Measurements from ENCODE around the gene RNGTT.
"Not testable (repeated sequence)": the region's sequence is repeated elsewhere in the genome, so short reads cannot be mapped to it uniquely, and the experiment has no call there.

The RNGTT gene

DNA sequence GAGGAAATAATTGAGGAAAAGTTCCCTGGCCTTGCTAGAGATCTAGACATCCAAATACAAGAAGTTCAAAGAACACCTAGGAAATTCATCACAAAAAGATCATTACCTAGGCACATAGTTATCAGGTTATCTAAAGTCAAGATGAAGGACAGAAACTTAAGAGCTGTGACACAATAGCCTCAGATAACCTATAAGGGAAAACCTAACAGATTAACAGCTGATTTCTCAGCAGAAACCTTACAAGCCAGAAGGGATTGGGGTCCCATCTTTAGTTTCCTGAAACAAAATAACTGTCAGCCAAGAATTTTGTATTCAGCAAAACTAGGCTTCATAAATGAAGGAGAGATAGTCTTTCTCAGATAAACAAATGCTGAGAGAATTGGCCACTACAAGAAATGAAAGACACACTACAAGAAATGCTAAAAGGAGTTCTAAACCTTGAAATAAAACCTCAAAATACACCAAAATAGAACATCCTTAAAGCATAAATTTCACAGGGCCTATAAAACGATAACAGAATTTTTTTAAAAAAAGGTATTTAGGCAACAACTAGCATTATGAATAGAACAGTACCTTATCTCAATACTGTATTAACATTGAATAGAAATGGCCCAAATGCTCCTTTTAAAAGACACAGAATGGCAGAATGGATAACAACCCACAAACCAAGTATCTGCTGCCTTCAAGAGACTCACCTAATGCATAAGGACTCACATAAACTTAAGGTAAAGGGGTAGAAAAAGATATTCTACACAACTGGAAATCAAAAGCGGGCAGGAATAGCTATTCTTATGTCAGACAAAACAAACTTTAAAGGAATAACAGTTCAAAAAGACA lies 9.7 kb downstream of the RNGTT start:
- TF ChIP-seq, protein P1, sequence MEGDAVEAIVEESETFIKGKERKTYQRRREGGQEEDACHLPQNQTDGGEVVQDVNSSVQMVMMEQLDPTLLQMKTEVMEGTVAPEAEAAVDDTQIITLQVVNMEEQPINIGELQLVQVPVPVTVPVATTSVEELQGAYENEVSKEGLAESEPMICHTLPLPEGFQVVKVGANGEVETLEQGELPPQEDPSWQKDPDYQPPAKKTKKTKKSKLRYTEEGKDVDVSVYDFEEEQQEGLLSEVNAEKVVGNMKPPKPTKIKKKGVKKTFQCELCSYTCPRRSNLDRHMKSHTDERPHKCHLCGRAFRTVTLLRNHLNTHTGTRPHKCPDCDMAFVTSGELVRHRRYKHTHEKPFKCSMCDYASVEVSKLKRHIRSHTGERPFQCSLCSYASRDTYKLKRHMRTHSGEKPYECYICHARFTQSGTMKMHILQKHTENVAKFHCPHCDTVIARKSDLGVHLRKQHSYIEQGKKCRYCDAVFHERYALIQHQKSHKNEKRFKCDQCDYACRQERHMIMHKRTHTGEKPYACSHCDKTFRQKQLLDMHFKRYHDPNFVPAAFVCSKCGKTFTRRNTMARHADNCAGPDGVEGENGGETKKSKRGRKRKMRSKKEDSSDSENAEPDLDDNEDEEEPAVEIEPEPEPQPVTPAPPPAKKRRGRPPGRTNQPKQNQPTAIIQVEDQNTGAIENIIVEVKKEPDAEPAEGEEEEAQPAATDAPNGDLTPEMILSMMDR (conservative IDR thresholded peaks at IDR 0.05; ENCODE audit: low read depth) = no peak
- ChIA-PET POLR2A (ENCODE audit: low non-redundant PET) (no interaction called here), CTCF (no interaction called here)
- H3K27ac ChIP-seq = no peak overlapping the region
- no peak for DNase-seq (ENCODE audit: low spot score)

DNA sequence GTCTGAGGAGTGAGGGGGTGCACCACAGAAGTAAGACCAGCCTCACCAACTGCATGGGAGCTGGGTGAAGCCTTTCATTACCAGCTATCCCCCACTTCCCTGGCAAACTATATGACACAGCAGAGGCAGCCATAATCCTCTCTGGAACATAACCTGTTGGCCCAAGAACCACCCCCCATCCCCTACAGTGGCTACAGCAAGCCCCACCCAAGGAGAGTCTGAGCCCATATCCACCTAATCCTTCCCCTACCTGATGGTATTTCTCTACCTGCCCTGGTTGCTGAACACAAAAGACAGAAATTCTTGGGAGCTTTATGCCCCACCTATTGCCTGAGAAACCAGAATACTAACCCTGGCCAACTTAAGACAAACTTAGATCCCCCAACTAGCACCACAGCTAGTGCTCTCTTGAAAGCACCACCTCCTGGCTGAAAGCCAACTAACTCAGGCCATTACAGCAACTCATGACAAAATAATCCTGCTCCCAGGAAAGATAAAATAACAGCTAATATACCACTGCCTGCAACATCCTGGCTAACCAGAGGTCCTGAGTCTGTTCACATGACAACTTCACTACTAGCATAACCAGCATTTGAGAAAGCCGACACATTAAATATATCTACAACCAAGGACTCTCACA lies 11.2 kb downstream of the RNGTT start:
- POLR2A ChIA-PET (ENCODE audit: low non-redundant PET) = no interaction called here
- no peak for DNase-seq (ENCODE audit: low spot score)

DNA sequence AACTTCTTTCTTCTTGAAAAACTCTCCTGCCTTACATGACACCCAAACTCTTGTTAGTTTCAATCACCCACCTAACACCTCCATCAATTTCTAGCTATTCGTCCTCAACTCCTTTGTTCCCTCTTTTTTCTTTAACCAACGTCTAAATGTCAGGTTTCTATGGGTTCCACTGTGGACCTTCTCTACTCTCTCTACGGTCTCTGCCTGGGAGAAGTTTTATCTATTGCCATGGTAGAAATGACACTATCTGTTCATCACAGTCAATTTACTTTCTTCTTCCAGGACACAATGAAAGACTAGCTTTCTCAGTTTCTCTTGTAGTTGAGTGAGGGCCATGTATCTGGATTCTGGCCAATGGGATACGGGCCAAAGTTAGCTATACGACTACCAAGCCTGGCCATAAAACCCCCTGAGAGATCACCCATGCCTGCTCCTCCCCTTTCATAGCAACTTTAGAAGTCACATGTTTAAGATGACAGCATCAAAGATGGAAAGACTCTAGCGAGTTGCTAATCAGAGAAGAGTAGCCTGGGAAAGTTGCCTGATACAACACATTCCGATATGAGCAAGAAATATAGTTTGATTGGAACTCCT lies 17.9 kb downstream of the RNGTT start:
- TF ChIP-seq, protein P1 (conservative IDR thresholded peaks at IDR 0.05; ENCODE audit: low read depth) = no peak
- no peak for DNase-seq (ENCODE audit: low spot score)
- POLR2A ChIA-PET (ENCODE audit: low non-redundant PET) = interaction anchor here (0.5 kb wide), 1 partner anchor 32 kb away, joined by 3 read pairs; no protein-coding TSS in a partner anchor
- H3K27ac ChIP-seq = no peak overlapping the region
- CTCF ChIA-PET = interaction anchor here (0.6 kb wide), 2 partner anchors 27 to 599 kb away, joined by 3 to 5 read pairs; no protein-coding TSS in a partner anchor

More for the DNA sequence above, 11.2 kb downstream of the RNGTT start:
- CTCF ChIA-PET = interaction anchor here (0.6 kb wide), 2 partner anchors 81 to 337 kb away, joined by 3 to 4 read pairs; no protein-coding TSS in a partner anchor
- no peak overlapping the region for H3K27ac ChIP-seq
- TF ChIP-seq, protein P1 (conservative IDR thresholded peaks at IDR 0.05; ENCODE audit: low read depth) = no peak

DNA sequence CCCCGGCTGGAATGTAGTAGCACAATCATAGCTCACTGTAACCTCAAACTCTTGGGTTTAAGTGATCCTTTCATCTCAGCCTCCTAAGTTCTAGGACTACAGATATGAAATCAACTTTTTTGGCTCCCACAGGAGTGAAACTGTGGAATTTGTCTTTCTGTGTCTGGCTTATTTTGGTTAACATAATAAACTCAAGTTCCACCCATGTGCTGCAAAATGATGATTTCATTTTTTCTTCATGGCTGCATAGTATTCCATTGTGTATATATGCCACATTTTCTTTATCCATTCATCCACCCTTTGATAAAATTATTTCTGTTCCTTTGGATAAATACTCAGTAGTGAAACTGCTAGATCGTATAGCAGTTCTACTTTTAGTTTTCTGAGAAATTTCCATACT lies 29.9 kb downstream of the RNGTT start:
- DNase-seq (ENCODE audit: low spot score) = no peak
- POLR2A ChIA-PET (ENCODE audit: low non-redundant PET) = no interaction called here
- CTCF ChIA-PET = no interaction called here
- no peak overlapping the region for H3K27ac ChIP-seq
- TF ChIP-seq, protein P1 (conservative IDR thresholded peaks at IDR 0.05; ENCODE audit: low read depth) = no peak

DNA sequence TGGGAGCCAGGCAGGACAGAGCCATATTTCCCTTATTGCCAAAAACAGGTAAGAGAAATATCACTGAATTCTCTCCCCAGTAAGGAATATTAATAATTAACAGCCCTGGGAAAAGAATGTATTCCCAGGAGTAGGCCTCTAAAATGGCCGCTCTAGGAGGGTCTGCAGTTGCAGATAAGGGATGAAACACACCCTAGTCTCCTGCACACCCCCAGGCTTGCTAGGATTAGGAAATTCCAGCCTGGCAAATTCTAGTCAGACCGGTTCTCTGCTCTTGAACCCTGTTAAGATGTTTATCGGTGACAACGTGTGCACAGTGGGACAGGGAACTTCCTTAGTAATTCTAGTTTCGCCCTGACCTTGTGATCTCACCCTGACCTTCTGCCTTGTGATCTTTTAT lies 31.4 kb downstream of the RNGTT start:
- DNase-seq (ENCODE audit: low spot score); H3K27ac ChIP-seq; CTCF ChIA-PET; POLR2A ChIA-PET (ENCODE audit: low non-redundant PET): not testable (repeated sequence)

DNA sequence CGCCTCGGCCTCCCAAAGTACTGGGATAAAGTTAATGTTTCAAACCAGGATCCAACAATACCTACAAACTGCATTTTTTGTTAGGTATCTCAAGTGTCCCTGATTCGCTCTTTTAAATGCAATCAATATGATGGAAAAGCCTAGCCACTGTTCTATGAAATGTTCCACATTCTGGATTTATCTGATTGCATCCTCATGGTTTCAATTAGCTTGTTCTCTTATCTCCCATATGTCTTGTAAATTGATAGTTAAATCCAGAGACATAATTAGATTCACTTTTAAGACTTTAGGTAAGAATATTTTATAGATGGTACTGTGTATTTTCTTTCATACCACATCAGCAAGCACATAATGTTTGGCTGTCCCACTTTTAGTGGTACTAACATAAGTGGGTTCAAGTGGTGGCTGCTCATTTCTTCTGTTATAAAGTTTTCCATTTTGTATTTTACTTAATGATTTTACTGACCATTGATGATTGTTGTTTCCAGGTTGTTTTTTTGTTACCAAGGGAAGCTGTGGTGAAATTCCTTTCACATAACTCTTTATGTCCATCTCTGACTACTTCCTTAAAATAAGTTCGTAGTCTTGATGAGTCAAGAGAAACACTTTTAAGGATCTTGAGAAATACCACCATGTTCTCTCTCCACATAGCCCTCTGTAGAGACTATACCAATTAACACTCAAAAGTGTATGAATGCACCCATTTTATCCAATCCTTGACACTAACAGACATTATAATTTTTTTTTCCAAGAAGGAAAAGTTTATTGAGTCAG lies 40.5 kb downstream of the RNGTT start:
- H3K27ac ChIP-seq = no peak overlapping the region
- CTCF ChIA-PET = no interaction called here
- no peak for DNase-seq (ENCODE audit: low spot score)
- TF ChIP-seq, protein P1 (conservative IDR thresholded peaks at IDR 0.05; ENCODE audit: low read depth) = no peak
- POLR2A ChIA-PET (ENCODE audit: low non-redundant PET) = no interaction called here
